Stimulated activated naive CD4-positive, alpha-beta T cell (primary cell): ENCODE measurements around the gene GIGYF2.
A peak's percentile ranks its signal among the peaks of the same experiment; 100 is the strongest.
"Not testable (repeated sequence)": the region's sequence is repeated elsewhere in the genome, so short reads cannot be mapped to it uniquely, and the experiment has no call there.

ENCODE experiments used
- DNase-seq, 6 experiments: peaks; one replicate each; lab custom pipeline; 2025; lab: John Stamatoyannopoulos, UW

GIGYF2 gene, protein sequence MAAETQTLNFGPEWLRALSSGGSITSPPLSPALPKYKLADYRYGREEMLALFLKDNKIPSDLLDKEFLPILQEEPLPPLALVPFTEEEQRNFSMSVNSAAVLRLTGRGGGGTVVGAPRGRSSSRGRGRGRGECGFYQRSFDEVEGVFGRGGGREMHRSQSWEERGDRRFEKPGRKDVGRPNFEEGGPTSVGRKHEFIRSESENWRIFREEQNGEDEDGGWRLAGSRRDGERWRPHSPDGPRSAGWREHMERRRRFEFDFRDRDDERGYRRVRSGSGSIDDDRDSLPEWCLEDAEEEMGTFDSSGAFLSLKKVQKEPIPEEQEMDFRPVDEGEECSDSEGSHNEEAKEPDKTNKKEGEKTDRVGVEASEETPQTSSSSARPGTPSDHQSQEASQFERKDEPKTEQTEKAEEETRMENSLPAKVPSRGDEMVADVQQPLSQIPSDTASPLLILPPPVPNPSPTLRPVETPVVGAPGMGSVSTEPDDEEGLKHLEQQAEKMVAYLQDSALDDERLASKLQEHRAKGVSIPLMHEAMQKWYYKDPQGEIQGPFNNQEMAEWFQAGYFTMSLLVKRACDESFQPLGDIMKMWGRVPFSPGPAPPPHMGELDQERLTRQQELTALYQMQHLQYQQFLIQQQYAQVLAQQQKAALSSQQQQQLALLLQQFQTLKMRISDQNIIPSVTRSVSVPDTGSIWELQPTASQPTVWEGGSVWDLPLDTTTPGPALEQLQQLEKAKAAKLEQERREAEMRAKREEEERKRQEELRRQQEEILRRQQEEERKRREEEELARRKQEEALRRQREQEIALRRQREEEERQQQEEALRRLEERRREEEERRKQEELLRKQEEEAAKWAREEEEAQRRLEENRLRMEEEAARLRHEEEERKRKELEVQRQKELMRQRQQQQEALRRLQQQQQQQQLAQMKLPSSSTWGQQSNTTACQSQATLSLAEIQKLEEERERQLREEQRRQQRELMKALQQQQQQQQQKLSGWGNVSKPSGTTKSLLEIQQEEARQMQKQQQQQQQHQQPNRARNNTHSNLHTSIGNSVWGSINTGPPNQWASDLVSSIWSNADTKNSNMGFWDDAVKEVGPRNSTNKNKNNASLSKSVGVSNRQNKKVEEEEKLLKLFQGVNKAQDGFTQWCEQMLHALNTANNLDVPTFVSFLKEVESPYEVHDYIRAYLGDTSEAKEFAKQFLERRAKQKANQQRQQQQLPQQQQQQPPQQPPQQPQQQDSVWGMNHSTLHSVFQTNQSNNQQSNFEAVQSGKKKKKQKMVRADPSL (N-terminal part only)

DNA sequence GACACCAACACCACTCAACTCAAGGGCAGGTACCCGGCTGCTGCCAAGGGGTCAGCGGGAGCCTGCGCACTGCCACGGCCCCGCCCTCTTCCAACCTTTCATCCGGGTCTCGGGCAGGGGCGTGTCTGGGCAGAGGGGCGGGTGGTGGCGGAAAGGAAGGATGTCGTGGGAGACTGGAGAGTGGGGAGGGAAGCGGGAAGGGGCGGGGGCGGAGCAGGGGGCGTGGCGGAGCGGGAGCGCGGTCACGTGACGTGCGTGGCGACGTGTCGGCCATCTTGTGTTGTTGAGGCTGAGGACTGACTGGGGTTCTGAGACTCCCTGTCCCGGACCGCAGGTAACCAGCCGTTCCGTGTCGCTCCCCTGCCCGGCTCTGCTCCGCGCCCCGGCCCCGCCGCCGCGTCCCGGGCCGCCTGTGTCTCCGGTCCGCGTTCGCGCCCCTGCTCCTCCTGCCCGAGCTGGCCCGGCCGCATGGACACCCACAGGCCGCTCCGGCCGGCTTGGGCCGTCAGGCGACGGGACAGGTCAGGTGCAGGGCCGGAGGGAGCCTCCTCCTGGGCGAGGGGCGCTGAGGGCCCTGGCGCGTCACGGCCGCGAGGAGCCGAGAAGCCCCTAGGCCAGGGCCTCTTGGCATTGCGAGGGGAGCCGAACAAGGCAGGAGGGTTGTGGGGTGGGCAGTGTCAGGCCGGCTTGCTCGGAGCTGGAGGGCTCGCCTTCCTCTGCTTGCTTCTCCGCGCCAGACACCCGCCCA is at the start of gene GIGYF2:
Gene GIGYF2 (plus strand): TSS at position 273 of the 748 bp plus-strand sequence. CDS start 37,867 bp downstream, outside the sequence.
- peak; percentile 79 to 88 (median 87) for DNase-seq

DNA sequence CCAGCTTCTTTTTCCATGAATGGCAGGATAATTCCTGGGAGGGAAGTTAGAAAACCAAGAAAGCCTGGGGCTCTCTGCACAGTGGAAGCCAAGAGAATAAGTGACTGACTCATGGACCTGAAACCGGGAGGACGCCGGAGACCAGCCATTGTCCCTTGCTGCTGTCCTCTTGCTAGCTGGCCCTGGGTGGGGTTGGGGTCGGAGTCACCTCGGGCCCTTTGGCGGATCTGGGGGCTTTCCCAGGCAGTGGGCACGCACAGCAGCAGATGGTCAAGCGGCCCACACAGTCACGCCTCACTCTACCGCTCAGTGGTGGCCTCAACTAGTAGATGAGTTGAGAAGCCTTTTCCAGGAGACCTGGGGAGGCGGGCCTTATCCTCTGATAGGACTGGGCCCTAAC is 48.1 kb upstream of the GIGYF2 start:
- no peak for DNase-seq

DNA sequence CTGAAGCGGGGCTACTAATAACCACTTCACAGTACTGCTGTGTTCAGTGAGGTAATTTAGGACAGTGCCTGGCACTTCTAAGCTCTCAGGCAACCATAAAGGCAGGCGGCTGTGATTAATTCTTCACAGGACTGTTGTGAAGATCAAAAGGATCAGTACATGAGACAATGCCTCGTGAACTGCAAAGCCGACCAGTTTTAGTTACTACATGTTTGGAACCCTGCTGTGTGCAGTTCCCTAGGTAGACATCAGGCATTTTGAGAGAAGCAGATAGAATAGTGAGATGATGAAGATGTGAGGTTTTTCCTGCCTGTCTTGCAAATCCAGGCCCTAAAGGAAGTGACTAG is 44.7 kb upstream of the GIGYF2 start:
- no peak for DNase-seq

DNA sequence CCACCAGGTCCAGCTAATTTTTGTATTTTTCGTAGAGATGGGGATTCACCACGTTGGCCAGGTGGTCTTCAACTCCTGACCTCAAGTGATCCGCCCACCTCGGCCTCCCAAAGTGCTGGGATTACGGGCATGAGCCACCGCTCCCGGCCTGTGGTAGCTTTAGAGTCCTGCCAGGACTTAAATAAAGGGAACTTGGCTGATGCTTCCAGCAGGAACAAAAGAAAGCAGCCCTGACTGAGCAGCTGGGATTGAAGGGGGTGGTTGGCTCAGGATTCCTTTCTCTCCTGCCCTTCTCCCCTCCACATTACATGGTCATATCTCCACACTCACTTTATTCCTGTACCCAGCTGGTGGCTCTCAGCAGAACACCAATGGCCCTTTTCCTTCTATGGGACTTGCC is 43.7 kb upstream of the GIGYF2 start:
- DNase-seq = no peak

DNA sequence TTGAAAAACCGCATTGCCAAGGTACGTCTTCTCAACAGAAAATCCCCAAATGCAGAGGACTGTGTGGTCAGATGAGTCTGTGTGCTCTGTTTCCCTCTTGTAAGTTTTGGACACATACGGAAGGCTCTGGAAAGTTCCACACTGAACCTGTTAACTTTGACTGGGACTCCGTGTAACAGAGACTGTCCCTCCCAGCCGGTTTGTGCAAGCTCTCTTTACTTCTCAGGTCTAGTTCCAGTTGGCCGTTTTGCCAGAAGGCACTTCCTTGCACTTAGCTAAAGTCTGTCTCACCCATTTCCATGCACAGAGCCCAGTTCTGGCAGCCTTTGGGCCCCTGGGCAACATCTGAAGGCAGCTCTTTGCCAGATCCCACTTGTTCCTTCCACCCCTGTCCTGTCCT is 41.7 kb upstream of the GIGYF2 start:
- DNase-seq = no peak

DNA sequence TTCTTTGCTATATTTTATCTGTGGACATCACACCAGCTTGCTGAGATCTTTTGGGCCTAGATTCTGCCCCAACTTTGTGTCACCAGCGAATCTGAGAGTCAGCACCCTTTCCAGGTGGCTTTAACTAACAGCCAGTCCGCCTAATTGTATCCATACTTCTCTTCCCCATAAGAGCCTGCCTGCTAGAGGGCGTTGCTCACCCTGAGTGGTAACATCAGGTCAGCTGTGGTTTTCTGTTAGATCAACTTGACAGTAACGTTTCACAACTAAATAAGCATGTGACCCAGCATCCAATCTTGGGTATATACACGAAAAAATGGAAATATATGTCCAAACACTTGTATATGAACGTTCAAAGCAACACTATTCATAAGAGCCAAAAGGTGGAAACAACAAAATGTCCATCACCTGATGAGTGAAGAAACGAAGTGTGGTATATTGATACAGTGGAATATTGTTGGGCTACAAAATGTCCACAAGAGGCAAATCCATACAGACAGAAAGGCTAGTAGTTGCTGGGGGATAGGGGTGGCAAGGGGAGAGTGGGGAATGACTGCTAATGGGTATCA is 38.8 kb upstream of the GIGYF2 start:
- no peak for DNase-seq

DNA sequence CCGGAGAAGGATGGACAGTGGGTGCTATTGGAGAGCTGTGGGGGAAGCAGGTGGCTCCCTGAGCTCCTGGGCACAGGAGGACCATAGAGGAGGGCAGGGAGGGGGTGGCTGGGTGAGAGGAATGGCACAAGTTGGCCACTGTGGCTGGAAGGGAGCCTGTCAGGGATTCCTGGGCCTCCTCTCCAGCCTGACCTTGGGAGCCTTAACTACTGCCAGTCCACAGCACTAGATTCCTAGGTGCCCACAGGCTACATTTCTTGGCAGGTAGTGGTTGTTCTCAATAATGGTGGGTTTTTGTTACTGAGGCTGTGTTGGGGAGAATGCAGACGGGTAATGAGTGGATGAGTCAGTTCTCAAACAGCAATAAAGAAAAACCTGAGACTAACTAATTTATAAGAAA is 37.8 kb upstream of the GIGYF2 start:
- DNase-seq = no peak

DNA sequence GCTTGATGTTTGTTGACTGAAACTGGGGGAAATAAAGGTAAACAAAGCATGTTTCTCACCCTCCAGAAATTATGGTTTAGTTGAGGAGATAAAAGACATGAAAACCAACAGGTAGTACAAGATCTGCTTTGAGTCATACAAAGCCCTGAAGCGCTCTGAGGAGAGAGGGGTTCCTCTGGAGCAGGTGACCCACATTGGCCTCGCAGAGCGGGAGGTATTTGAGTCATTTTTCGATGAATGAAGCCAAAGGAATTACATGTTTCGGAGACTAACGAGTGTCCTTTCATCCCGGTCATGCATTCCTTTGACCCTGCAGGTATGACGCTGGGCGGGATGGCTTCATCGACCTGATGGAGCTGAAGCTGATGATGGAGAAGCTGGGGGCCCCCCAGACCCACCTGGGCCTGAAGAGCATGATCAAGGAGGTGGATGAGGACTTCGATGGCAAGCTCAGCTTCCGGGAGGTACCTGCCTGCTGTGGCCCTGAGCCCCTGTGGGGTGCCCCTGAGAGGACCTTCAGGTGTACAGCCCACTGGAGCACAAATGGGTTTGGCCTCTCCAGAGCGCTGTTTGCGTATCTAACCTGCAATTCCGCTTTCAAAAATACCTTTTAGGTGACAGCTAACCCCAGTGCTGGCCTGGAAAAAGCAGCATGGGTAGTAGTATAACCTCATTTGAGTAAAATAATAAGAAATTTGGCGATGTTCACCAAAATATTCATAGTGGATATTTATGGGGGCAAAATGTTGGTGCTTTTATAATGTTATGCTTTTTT is 34.5 kb upstream of the GIGYF2 start:
- no peak for DNase-seq

DNA sequence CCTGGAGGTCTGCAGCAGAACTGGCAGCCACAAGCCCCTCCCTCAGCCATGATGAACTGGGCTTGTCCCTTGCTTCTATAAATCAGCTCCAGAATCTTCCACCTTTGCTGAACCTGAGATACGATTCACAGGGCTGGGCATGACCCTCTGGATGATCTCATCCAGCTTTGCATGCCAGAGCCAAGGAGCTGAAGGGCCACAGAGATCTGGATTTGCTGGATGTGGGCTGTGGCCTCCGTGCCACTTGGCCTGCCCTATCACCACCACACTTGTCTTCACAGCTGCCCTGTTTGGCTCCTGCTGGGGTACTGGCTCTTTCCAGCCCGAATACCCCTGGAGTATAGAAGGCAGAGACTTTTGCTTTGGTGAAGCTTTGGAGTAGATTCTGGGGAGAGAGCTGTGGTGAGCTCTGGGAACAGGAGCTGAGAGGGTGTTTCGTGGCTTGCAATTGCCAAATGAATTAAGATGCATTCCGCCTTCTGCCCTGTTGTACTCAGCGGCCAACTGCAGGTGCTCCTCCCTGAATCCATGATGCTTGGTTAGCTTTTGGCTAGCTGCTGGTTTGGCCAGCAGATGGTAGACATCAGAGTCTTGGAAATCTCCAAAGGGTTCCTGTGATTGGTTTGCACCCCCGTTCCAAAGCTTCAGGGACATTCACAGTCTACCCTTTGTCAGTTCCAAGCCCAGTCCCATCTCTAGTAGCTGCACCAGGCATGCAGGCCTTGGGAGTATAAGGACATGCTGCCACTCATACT is 30.9 kb upstream of the GIGYF2 start:
- DNase-seq = no peak

DNA sequence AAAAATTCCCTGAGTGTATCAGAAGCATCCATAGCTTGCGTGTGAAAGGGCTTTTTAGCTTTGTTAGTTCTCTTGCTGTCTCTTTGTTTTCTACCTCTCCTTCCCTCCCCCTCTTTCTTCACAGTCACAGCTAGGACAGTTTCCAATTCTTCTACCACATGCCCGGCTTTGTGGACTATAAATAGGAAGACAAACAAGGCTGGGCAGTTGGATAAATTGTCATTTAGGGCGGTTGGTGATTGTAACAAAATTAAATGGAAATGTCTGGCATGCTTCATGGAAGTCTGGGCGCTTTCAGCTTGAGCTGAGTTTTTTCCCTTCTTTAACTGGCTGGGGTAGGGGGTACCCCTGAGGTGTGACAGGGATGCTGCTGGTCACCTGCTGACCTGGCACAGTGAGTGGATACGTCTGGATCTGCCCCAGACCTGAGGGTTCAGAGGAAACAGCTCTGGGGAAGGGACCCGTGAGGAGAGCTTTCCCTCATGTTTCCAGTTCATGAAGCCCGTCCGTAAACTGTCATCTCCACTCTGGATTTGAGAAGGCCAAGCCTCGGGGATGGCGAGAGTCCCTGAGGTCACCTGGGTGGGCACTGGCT is 29.0 kb upstream of the GIGYF2 start:
- no peak for DNase-seq

DNA sequence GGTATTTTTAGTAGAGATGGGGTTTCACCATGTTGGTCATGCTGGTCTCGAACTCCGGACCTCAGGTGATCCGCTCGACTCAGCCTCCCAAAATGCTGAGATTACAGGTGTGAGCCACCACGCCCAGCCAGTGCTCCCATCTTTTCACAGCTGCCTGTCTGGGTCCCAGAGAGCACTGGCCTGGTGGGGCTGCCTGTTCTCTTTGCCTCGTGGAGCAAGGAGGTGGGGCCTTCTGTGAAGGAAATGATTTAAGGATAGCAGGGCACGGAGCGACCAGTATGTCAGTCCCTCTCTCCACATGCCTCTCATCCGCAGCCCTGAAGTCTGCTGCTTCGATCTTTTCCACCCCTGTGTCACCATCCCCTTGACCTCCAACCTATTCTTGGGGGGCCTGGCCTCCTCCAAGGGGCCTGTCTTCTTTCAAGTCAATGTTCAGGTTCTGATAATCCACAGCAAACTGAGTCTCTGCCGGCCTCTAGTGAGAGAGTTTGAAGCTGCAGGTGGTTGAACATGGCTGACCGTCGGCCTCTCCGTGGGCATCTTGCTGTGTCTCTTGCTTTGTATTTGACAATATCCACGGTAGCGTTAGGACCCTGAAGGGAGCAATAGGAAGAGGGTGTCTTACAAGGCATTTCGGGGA is 28.2 kb upstream of the GIGYF2 start:
- DNase-seq = no peak

DNA sequence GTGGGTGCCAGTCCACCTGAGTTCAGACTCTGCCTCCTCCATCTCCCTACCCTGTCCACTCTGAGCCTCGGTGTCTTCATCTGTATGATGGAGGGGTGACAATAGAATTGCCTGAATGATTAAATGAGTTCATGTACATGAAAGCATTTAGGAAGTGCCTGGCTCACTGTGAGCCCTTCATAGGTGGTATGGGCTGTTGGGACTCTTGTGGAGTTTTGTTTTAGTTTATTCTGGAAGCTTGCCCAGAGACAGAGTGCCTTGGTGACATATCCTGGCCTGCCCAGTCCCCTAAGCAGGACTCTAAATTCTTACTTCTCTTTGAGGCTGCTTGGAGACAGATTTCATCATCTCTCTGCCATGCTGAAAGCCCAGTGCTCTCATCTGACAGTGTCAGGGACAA is 24.5 kb upstream of the GIGYF2 start:
- DNase-seq = no peak

DNA sequence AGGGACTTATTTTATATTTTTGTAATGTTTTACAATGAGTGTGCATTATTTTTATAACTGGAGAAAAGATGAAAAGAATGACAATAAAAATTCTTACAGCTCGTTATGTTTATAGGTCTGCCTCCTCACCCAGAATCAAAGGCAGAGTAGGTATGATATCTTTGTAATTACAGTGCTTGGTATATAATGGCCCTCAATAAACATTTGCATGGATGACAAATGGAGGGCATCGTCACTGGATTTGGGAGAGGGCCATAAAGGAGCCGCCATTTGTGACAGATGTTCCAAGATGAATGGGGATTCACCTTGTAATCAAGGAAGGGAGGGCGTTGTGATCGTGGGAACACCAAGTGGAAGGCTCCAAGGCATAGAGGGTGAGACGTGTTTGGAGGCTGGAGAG is 22.6 kb upstream of the GIGYF2 start:
- DNase-seq = no peak

DNA sequence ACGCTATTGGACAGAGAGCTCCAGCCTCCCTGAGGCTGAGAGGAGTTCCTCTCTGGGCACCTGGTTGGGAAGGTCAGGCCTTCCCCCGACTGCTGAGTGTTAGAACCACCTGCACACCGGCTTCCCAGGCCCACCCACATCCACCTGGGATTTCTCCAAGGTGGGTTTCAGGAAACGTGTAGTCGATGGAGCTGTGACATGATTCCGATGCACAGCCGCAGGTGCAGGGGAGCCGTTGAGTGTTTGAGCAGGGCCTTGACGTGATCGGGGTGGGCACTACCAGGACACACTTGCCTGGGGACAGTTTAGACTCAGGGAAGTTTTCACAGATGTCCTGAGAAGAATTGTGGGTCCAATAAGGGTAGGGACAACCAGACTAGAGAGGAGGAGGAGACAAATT is 21.8 kb upstream of the GIGYF2 start:
- no peak for DNase-seq

DNA sequence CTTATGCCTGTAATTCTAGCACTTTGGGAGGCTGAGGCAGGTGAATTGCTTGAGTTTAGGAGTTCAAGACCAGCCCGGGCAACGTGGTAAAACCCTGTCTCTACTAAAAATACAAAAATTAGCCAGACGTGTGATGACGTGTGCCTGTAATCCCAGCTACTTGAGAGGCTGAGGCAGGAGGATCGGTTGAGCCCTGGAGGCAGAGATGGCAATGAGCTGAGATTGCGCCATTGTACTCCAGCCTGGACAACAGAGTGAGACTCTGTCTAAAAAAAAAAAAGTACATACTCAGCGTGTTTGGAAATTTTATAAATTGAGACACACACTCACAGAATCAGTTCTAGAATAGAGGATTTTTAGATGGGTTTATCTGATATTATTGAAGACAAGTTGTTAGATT is 17.1 kb upstream of the GIGYF2 start:
- DNase-seq = no peak

DNA sequence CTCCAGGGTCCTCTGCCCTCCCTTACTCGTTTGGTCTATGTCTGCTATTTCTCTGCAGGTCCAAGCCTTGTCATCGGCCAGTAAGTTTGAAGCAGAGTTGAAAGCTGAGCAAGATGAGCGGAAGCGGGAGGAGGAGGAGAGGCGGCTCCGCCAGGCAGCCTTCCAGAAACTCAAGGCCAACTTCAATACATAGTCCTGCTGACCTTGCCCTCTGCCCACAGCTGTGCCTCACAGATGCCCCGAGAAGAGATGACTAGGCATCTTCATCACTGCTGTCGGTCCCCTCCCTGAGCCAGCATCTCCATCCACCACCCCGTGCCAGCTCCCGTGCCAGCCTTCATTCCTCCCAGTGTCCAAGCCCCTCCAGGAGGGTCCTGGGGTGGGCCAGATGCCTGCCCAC is 15.6 kb upstream of the GIGYF2 start:
- DNase-seq = no peak

DNA sequence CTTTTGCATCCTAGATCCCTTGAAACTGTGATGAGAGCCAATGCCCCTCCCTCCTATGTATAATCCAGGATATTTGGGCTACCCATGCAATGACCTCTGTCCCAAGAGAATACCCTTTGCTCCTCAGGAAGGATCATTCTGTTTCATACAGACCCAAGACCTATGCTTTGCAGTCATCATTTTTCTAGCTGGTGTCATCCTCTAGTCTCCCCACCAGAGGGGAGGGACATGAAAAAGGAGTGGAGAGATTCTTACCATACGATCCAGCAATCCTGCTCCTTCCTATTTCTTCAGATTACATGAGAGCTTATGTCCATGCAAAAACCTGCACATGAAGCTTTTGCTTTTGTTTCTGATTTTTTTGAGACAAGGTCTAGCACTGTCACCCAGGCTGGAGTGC is 13.8 kb upstream of the GIGYF2 start:
- DNase-seq = no peak

DNA sequence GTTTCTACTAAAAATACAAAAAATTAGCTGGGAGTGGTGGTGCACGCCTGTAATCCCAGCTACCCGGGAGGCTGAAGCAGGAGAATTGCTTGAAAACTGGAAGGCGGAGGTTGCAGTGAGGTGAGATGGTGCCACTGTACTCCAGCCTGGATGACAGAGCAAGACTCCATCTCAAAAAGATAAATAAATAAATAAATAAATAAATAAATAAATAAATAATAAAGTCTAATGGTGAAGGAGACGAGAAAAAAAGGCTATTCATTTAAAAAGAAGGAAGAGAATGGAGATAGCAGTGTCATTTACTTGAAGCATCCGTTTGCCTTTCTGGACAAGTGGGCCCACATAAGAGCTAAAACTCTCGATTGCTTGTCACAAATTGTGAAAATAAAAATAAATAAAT is 11.7 kb upstream of the GIGYF2 start:
- not testable (repeated sequence) for DNase-seq
